ENCODE results near the gene CHRNA1. TPM values are rescaled to one million over a fixed set of nuclear protein-coding genes. Genes with fewer than 3 reads are reported as not detected.

The CHRNA1 gene
- total RNA-seq, 1 donor from 2014 or later = 0.24 TPM

DNA sequence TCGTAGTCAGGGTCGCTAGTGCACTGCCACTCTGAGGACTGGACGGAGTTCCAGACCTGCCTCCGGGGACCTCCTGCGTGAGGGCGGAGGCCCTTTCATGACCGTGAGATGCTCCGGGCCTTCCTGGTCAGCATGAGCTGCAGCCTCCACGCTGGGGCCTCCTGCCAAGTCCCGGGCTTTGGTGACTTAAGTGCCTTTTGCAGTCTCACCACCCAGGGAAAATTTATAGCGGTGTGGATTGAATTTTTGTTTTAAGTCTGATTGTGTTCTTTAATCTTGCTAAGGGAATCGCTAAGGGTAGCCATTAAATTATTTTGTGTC is 33.6 kb downstream of the CHRNA1 start:
- Mint-ChIP-seq H3K4me3 (ENCODE audit: unreplicated experiment) (no peak overlapping the region), H3K27me3 (ENCODE audit: unreplicated experiment) (peaks cover 61% of the 10 kb centered on the region), H3K9me3 (ENCODE audit: unreplicated experiment) (no peaks in the 10 kb centered on the region), H3K36me3 (ENCODE audit: unreplicated experiment) (no peaks in the 10 kb centered on the region), H3K27ac (ENCODE audit: unreplicated experiment) (no peak overlapping the region), H3K4me1 (ENCODE audit: unreplicated experiment) (no peaks in the 10 kb centered on the region)
- no peak for DNase-seq (ENCODE audit: extremely low spot score, unreplicated experiment)
- TF ChIP-seq, protein P1, sequence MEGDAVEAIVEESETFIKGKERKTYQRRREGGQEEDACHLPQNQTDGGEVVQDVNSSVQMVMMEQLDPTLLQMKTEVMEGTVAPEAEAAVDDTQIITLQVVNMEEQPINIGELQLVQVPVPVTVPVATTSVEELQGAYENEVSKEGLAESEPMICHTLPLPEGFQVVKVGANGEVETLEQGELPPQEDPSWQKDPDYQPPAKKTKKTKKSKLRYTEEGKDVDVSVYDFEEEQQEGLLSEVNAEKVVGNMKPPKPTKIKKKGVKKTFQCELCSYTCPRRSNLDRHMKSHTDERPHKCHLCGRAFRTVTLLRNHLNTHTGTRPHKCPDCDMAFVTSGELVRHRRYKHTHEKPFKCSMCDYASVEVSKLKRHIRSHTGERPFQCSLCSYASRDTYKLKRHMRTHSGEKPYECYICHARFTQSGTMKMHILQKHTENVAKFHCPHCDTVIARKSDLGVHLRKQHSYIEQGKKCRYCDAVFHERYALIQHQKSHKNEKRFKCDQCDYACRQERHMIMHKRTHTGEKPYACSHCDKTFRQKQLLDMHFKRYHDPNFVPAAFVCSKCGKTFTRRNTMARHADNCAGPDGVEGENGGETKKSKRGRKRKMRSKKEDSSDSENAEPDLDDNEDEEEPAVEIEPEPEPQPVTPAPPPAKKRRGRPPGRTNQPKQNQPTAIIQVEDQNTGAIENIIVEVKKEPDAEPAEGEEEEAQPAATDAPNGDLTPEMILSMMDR (IDR thresholded peaks at IDR 0.05) = no peak

DNA sequence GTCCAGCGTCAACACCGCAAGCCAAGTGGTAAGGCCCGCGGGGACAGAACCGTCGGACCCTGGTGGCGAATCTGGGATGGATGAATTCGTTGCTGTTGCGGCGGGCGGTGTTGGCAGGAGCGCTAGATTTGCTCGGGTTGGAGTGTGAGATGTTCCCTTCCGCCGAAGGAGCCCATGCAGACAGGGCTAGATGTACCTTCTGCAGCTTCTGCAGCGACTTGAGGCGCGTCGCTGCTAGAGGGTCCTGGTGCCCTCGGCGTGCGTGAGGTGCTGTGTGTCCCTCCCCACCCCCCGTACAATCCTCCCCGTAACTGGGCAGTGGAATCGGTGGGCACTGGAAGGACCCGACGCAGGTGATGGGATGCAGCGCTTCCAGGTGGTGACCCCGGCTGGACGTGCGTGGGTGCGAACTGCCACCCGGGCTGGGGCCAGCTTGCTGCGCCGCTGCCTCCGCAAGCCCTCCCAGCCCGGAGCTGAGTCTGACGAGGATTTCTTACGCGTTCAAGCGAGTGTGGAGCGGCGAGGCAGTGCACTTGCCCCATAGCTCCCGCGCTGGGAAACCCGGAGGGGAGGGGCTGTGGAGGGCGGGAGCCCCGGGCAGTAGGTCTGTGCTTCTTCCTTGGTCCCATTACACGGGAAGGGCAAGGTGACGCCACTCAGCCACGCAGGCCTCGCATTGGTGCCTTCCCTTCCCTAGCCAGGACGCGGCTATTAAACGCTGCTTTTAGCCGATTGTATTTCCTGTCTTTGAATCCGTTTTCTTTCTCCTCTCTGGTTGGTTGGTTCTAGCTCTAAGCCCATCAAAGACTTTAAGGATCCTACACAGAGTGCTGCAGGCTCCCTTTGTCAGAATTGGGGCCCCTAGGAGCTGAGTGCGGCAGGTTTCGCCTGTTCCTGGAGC is 34.2 kb downstream of the CHRNA1 start:
- no peak overlapping the region for H3K4me3 Mint-ChIP-seq (ENCODE audit: unreplicated experiment)
- no peaks in the 10 kb centered on the region for H3K4me1 Mint-ChIP-seq (ENCODE audit: unreplicated experiment)
- H3K27ac Mint-ChIP-seq (ENCODE audit: unreplicated experiment) = no peak overlapping the region
- H3K9me3 Mint-ChIP-seq (ENCODE audit: unreplicated experiment) = no peaks in the 10 kb centered on the region
- H3K27me3 Mint-ChIP-seq (ENCODE audit: unreplicated experiment) = peaks cover 60% of the 10 kb centered on the region
- H3K36me3 Mint-ChIP-seq (ENCODE audit: unreplicated experiment) = no peaks in the 10 kb centered on the region
- no peak for DNase-seq (ENCODE audit: extremely low spot score, unreplicated experiment)
- TF ChIP-seq, protein P1 (IDR thresholded peaks at IDR 0.05) = no peak

DNA sequence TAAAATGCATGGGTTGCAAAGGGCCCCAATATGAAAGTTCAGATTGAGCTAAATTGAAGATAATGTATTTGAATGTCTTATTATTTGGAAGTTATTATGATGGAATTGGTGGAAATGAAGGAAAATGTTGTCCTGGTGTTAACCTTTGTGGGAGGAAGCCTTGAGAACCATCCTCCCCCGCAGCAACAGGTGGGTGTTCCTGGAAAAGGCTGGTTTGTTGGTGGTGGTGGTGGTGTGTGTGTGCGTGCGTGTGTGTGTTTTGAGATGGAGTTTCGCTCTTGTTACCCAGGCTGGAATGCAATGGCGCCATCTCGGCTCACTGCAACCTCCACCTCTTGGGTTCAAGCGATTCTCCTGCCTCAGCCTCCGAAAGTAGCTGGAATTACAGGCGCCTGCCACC is 36.2 kb downstream of the CHRNA1 start:
- no peak for DNase-seq (ENCODE audit: extremely low spot score, unreplicated experiment)
- TF ChIP-seq, protein P1 (IDR thresholded peaks at IDR 0.05) = no peak
- peaks cover 59% of the 10 kb centered on the region for H3K27me3 Mint-ChIP-seq (ENCODE audit: unreplicated experiment)
- H3K4me1 Mint-ChIP-seq (ENCODE audit: unreplicated experiment) = no peaks in the 10 kb centered on the region
- H3K27ac Mint-ChIP-seq (ENCODE audit: unreplicated experiment) = no peak overlapping the region
- no peak overlapping the region for H3K4me3 Mint-ChIP-seq (ENCODE audit: unreplicated experiment)
- no peaks in the 10 kb centered on the region for H3K36me3 Mint-ChIP-seq (ENCODE audit: unreplicated experiment)
- no peaks in the 10 kb centered on the region for H3K9me3 Mint-ChIP-seq (ENCODE audit: unreplicated experiment)

DNA sequence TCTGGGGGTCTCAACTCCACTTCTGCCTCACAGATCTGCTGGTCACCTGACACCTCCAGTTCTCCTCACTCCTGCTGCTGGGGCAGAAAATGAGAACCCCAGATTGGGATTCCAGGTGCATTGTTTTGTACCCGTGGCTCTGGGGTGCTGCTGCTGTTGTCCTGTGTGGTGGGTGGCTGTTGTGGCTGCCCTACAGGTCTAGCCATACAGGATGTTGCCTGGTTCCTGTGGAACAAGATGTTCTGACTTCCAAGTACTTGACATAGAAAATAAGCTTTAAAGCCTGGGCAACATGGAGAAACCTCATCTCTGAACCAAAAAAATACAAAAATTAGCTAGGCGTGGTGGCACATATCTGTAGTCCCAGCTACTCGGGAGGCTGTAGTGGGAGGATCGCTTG is 38.1 kb downstream of the CHRNA1 start:
- no peak overlapping the region for H3K4me3 Mint-ChIP-seq (ENCODE audit: unreplicated experiment)
- no peaks in the 10 kb centered on the region for H3K36me3 Mint-ChIP-seq (ENCODE audit: unreplicated experiment)
- TF ChIP-seq, protein P1 (IDR thresholded peaks at IDR 0.05) = no peak
- no peak overlapping the region for H3K27ac Mint-ChIP-seq (ENCODE audit: unreplicated experiment)
- H3K9me3 Mint-ChIP-seq (ENCODE audit: unreplicated experiment) = peaks cover 1% of the 10 kb centered on the region
- H3K4me1 Mint-ChIP-seq (ENCODE audit: unreplicated experiment) = no peaks in the 10 kb centered on the region
- H3K27me3 Mint-ChIP-seq (ENCODE audit: unreplicated experiment) = peaks cover 46% of the 10 kb centered on the region
- no peak for DNase-seq (ENCODE audit: extremely low spot score, unreplicated experiment)

DNA sequence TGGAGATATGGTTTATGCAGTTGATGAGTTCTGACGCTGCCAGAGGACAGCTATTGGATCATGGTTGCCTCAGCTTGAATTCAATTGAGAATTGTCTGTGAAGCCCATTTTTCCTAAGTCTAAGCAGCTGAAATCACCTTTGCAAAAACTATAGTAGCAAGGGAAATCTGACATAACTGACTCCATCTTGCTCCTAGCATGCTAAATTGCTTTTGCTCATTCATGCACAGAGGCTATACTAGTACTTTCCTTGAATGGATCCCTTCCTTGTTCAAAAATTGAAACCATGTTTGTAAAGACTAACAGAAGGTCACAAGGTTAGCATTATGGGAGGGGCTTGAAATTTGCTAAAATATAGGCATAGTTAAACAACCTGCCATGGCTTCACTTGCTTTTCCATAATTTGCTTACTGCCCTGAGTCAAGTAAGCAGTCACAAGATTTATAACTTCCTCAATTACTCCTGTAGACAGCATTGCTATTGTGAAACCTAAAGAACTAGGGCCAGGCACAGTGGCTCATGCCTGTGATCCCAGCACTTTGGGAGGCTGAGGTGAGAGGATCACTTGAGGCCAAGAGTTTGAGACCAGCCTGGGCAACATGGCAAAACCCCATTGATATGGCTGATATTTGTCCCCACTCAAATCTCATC is 41.2 kb downstream of the CHRNA1 start:
- peaks cover 37% of the 10 kb centered on the region for H3K27me3 Mint-ChIP-seq (ENCODE audit: unreplicated experiment)
- no peak overlapping the region for H3K4me3 Mint-ChIP-seq (ENCODE audit: unreplicated experiment)
- no peak overlapping the region for H3K27ac Mint-ChIP-seq (ENCODE audit: unreplicated experiment)
- H3K4me1 Mint-ChIP-seq (ENCODE audit: unreplicated experiment) = no peaks in the 10 kb centered on the region
- TF ChIP-seq, protein P1 (IDR thresholded peaks at IDR 0.05) = no peak
- H3K9me3 Mint-ChIP-seq (ENCODE audit: unreplicated experiment) = peaks cover 5% of the 10 kb centered on the region
- DNase-seq (ENCODE audit: extremely low spot score, unreplicated experiment) = no peak
- no peaks in the 10 kb centered on the region for H3K36me3 Mint-ChIP-seq (ENCODE audit: unreplicated experiment)

All from osteocyte (in vitro differentiated cells).